ENCODE data around the gene COL27A1. TPM values are rescaled to one million over a fixed set of nuclear protein-coding genes. Genes with fewer than 3 reads are reported as not detected.

Gene COL27A1
- total RNA-seq, 6 experiments from 2014 or later: 22.2 to 24.1 (median 23.4) TPM

DNA sequence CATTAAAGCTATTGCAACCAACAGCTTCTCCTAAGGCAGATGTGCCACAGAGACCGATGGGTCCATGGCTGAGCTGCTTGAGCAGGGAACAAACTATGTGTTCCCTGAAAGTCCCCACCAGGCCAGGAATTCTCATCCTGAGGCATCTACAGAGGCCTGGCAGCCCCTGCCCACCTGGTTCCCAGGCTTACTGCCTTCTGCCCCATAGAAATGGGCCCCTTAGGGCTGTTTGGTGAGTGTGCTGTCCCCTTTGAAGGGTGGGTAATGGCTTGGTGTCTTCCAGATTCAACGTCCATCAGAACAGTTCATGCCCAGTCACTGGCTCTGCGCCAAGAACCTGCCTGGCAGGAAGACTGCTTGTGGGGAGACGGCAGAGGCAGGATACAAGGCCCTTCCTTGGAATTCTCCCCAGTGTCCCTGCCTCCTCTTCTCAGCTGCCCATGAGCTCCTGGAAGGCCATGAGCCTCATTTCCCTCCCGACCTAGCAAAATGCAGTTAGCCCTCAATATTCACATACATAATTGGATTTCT is 3.8 kb upstream of the COL27A1 start:
- H3K4me3 Mint-ChIP-seq: no peak overlapping the region
- no peaks in the 10 kb centered on the region for H3K9me3 Mint-ChIP-seq
- peaks cover 10% of the 10 kb centered on the region for H3K27me3 Mint-ChIP-seq (ENCODE audit: insufficient read depth)
- DNase-seq: no peak
- H3K27ac Mint-ChIP-seq: no peak overlapping the region
- H3K36me3 Mint-ChIP-seq (ENCODE audit: low read depth): peaks cover 4% of the 10 kb centered on the region
- peaks cover 25% of the 10 kb centered on the region for H3K4me1 Mint-ChIP-seq (ENCODE audit: low read depth)
- TF ChIP-seq, protein P1, sequence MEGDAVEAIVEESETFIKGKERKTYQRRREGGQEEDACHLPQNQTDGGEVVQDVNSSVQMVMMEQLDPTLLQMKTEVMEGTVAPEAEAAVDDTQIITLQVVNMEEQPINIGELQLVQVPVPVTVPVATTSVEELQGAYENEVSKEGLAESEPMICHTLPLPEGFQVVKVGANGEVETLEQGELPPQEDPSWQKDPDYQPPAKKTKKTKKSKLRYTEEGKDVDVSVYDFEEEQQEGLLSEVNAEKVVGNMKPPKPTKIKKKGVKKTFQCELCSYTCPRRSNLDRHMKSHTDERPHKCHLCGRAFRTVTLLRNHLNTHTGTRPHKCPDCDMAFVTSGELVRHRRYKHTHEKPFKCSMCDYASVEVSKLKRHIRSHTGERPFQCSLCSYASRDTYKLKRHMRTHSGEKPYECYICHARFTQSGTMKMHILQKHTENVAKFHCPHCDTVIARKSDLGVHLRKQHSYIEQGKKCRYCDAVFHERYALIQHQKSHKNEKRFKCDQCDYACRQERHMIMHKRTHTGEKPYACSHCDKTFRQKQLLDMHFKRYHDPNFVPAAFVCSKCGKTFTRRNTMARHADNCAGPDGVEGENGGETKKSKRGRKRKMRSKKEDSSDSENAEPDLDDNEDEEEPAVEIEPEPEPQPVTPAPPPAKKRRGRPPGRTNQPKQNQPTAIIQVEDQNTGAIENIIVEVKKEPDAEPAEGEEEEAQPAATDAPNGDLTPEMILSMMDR (IDR thresholded peaks at IDR 0.05): no peak

DNA sequence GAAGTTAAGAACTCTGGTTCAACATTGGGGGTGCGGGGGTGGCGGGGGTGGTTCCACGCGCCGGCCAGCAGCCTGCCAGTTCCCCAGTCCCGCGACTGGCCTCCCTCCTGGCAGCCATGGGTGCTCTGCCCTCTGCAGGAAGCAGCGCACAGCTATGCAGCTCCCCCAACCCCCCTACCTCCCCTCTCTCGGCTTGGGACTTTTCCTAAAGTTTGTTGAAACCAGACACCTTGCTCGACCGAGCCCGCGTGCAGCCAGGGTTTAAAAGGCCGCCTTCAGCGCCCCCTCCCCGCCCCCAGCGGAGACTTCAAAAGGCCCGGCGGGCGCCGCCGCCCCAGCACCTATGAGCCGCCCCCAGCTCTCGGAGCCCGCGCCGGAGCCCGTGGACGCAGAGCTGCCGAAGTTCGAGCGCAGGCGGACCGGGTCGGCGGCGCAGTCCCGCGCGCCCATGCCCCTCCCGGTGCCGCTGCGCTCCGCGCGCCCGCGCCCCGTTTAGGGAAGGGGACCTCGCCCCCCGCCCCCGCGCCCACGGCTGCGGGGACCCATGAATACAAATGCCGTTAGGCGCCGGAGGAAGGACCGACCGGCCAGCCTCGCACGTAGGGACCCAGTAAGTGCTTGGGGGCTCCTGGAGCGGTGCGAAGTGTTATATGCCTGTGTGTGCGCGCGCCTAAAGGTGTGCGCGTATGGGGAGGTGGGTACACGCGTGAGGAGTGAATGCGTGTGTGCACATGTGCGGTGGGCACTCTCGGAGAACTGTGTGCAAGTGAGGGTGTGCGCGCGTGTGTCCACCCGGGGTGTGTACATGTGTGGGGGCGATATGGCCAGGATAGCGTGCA is 1.4 kb upstream of the COL27A1 start:
- no peak overlapping the region for H3K27ac Mint-ChIP-seq
- peaks cover 5% of the 10 kb centered on the region for H3K36me3 Mint-ChIP-seq (ENCODE audit: low read depth)
- peaks cover 6% of the 10 kb centered on the region for H3K27me3 Mint-ChIP-seq (ENCODE audit: insufficient read depth)
- peak overlapping the region; percentile 72 for H3K4me3 Mint-ChIP-seq
- peaks cover 50% of the 10 kb centered on the region for H3K4me1 Mint-ChIP-seq (ENCODE audit: low read depth)
- no peak for DNase-seq
- TF ChIP-seq, protein P1 (IDR thresholded peaks at IDR 0.05): peak; percentile 70
- H3K9me3 Mint-ChIP-seq: no peaks in the 10 kb centered on the region

DNA sequence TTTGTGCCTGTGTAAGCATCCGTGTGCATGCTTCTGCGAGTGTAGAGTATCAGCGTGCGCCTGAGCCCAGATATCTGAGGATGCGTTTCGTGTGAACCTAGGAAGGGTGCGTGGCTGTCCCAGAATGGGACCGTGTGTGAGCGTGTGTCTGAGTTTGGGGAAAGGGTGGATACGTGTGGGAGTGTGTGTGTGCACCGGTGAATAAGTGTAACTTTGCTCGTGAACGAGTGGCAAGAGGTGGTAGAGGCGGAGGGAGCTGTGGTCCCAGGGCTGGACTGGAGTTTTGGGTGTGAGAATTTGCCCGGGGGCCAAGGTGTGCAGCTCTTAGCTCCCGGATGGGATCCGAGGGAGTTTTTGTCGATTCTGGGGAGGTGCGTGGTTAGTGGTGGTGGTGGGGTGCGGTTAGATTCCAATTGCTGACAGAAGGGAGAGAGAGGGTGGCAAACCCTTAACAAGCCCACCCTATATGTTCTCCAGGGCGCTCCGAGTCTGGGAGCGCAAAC is 686 bp upstream of the COL27A1 start:
- Mint-ChIP-seq H3K27me3 (ENCODE audit: insufficient read depth) (peaks cover 6% of the 10 kb centered on the region), H3K9me3 (no peaks in the 10 kb centered on the region), H3K4me3 (peak overlapping the region; percentile 72), H3K4me1 (ENCODE audit: low read depth) (peaks cover 57% of the 10 kb centered on the region), H3K36me3 (ENCODE audit: low read depth) (peaks cover 5% of the 10 kb centered on the region), H3K27ac (no peak overlapping the region)
- DNase-seq: no peak
- TF ChIP-seq, protein P1 (IDR thresholded peaks at IDR 0.05): no peak

DNA sequence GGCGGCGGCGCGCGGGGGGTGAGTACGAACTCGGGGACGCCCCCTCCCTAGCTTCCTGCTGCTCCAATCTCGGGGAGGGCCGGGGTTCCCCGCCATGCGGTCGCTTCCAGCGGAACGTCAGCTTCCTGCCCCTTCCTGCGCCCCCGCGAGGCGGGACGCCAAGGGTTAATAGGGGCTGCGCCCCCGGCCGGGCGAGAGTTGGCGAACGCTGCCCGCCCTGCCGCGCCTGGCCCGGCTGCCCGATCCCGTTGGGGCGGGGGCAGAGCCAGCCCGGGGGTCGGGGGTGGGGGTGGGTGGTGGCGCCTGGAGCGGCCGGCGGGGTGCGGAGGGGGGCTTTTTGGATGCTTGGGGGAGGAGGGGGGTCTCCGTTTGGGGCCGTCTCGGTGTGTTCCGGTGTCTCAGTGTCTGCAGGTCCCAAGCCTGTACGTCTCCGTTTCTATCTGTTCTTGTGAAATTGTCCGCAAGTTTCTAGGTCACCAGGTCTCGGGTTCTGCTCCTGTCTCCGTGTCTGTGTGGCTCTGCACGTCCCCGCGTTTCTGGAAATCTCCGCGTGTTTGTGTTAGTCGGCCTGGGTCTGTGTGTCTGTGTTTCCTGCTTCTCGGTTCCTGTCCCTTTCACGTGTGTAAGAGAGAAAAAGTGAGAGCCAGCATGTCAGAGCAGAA is 789 bp downstream of the COL27A1 start:
- peaks cover 6% of the 10 kb centered on the region for H3K27me3 Mint-ChIP-seq (ENCODE audit: insufficient read depth)
- TF ChIP-seq, protein P1 (IDR thresholded peaks at IDR 0.05): 0 out of 2 replicates have a peak, but pooled peaks have one; percentile 3
- peaks cover 56% of the 10 kb centered on the region for H3K4me1 Mint-ChIP-seq (ENCODE audit: low read depth)
- H3K36me3 Mint-ChIP-seq (ENCODE audit: low read depth): peaks cover 8% of the 10 kb centered on the region
- H3K9me3 Mint-ChIP-seq: no peaks in the 10 kb centered on the region
- H3K4me3 Mint-ChIP-seq: peak overlapping the region; percentile 98
- DNase-seq: peak; percentile 30
- peak overlapping the region; percentile 91 for H3K27ac Mint-ChIP-seq

DNA sequence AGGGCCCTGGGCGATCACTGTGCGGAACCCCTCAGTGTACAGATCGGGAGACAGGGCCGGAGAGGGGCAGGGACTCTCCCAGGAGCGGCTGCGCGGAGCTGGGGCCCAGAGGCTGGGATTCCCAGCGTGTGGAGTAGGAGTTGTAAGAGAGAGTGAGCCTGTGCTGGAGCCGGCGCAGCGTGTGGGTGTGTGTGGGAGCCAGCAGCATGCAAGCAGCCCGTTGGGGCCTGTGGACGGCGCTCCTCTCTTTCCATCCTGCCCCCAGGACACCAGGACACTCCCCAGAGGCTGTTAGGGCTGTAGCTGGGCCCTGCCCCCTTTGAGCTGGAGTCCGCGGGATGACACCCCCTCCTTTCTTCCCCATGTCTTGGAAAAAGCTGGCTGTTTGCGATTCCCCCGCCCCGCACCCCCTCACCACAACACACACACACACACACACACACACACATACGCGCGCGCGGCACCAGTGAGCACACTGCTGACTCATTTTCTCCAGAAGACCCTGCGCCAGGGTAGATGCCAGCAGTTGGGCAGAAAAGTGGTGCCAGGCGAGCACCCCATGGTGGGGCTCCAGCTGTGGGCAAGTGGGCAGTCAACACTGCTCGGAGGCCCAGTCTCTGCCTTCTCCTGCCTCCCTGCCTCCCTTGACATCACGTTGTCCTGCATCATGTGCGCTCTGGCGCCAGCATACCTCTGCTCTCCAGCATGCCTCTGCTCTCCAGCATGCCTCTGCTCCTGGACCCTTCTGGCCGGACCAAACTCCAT is 1.5 kb downstream of the COL27A1 start:
- H3K4me3 Mint-ChIP-seq: peak overlapping the region; percentile 98
- DNase-seq: peak; percentile 88
- peaks cover 6% of the 10 kb centered on the region for H3K27me3 Mint-ChIP-seq (ENCODE audit: insufficient read depth)
- peak overlapping the region; percentile 91 for H3K27ac Mint-ChIP-seq
- H3K36me3 Mint-ChIP-seq (ENCODE audit: low read depth): peaks cover 8% of the 10 kb centered on the region
- no peaks in the 10 kb centered on the region for H3K9me3 Mint-ChIP-seq
- H3K4me1 Mint-ChIP-seq (ENCODE audit: low read depth): peaks cover 58% of the 10 kb centered on the region
- TF ChIP-seq, protein P1 (IDR thresholded peaks at IDR 0.05): peak; percentile 34; the same call in 1 of the 2 replicates

All from HFFc6 (cell line).